WTC11 (cell line): Measurements from ENCODE around the gene TMEM82. TPM values are rescaled to one million over a fixed set of nuclear protein-coding genes. Genes with fewer than 3 reads are reported as not detected.

Experiments
- ATAC-seq: fragments of 200-7000 bp; cut with Tn5 transposase; 2 replicates; pipeline ENCODE4 v1.10.0; 2021; ENCODE audit warnings: mild to moderate bottlenecking, moderate library complexity
- CTCF ChIA-PET: fragments of 300-600 bp; sonication (Branson Sonifier 250); formaldehyde crosslinking; loops from one replicate; lab custom pipeline; 2021; ENCODE audit warnings: antibody characterized with exemption; lab: Charles Lee
- POLR2A ChIA-PET: fragments of 350-600 bp; sonication (Branson Sonifier 250); formaldehyde crosslinking; loops from one replicate; lab custom pipeline; 2021; ENCODE audit warnings: antibody characterized with exemption; lab: Charles Lee
- DNase-seq: peaks from one replicate; pipeline ENCODE4 v3.0.0; 2021; ENCODE audit warnings: low spot score
- H3K27ac Mint-ChIP-seq: 2 replicates; pipeline ENCODE4 v1.8.0; 2021; ENCODE audit warnings: mixed read lengths
- H3K27me3 Mint-ChIP-seq: 2 replicates; pipeline ENCODE4 v1.8.0; 2021; ENCODE audit warnings: low read depth, mild to moderate bottlenecking, moderate library complexity, mixed read lengths
- H3K36me3 Mint-ChIP-seq: 2 replicates; pipeline ENCODE4 v1.8.0; 2021; ENCODE audit warnings: mixed read lengths
- H3K4me1 Mint-ChIP-seq: 2 replicates; pipeline ENCODE4 v1.8.0; 2022; ENCODE audit warnings: mixed read lengths
- H3K4me3 Mint-ChIP-seq: 2 replicates; pipeline ENCODE4 v1.8.0; 2021; ENCODE audit warnings: mild to moderate bottlenecking, moderate library complexity, mixed read lengths
- H3K9me3 Mint-ChIP-seq: 2 replicates; pipeline ENCODE4 v1.8.0; 2021; ENCODE audit warnings: mixed read lengths
- AFF4 ChIP-seq: sonication (generic); formaldehyde crosslinking; IDR thresholded peaks from 2 replicates; pipeline ENCODE4 v1.8.1; 2023; ENCODE audit warnings: mild to moderate bottlenecking, missing genetic modification reagents, borderline replicate concordance
- ATF1 ChIP-seq: sonication (generic); formaldehyde crosslinking; IDR thresholded peaks from 2 replicates; pipeline ENCODE4 v1.8.1; 2023; ENCODE audit warnings: mild to moderate bottlenecking, moderate library complexity, missing genetic modification reagents
- ATF3 ChIP-seq: sonication (generic); formaldehyde crosslinking; conservative IDR thresholded peaks from 2 replicates; pipeline ENCODE4 v1.8.1; 2022; ENCODE audit warnings: mild to moderate bottlenecking, missing genetic modification reagents
- ETV6 ChIP-seq: sonication (generic); formaldehyde crosslinking; IDR thresholded peaks from 2 replicates; pipeline ENCODE4 v1.8.1; 2022; ENCODE audit warnings: mild to moderate bottlenecking, missing genetic modification reagents
- HMGA2 ChIP-seq: fragments of 250-450 bp; sonication (Bioruptor Pico); IDR thresholded peaks from 2 replicates; pipeline ENCODE4 v1.4.0; 2021; ENCODE audit warnings: mild to moderate bottlenecking, moderate library complexity
- JAZF1 ChIP-seq: fragments of 250-450 bp; sonication (Bioruptor Pico); IDR thresholded peaks from 2 replicates; pipeline ENCODE4 v1.9.0; 2021; ENCODE audit warnings: moderate library complexity, mild to moderate bottlenecking, inconsistent platforms
- NFE2L1 ChIP-seq: sonication (generic); formaldehyde crosslinking; IDR thresholded peaks from 2 replicates; pipeline ENCODE4 v1.8.1; 2023; ENCODE audit warnings: missing genetic modification reagents
- NFYB ChIP-seq: sonication (generic); formaldehyde crosslinking; conservative IDR thresholded peaks from 2 replicates; pipeline ENCODE4 v1.8.0; 2022; ENCODE audit warnings: low read depth, missing genetic modification reagents
- RORB ChIP-seq: fragments of 250-450 bp; sonication (Bioruptor Pico); IDR thresholded peaks from 2 replicates; pipeline ENCODE4 v1.9.0; 2021; ENCODE audit warnings: mild to moderate bottlenecking
- SMAD3 ChIP-seq: sonication (generic); formaldehyde crosslinking; IDR thresholded peaks from 2 replicates; pipeline ENCODE4 v1.8.0; 2022; ENCODE audit warnings: missing genetic modification reagents, mild to moderate bottlenecking, borderline replicate concordance
- ZBTB21 ChIP-seq: sonication (generic); formaldehyde crosslinking; IDR thresholded peaks from 2 replicates; pipeline ENCODE4 v1.8.1; 2023; ENCODE audit warnings: mild to moderate bottlenecking, missing genetic modification reagents, borderline replicate concordance
- ZNF317 ChIP-seq: sonication (generic); formaldehyde crosslinking; IDR thresholded peaks from 2 replicates; pipeline ENCODE4 v1.8.1; 2023; ENCODE audit warnings: low read depth, mild to moderate bottlenecking, moderate library complexity, missing genetic modification reagents, borderline replicate concordance
- ZNF423 ChIP-seq: fragments of 250-450 bp; sonication (Bioruptor Pico); IDR thresholded peaks from 2 replicates; pipeline ENCODE4 v2.1.2; 2022; ENCODE audit warnings: mild to moderate bottlenecking, moderate library complexity
- ZSCAN18 ChIP-seq: fragments of 250-450 bp; sonication (Bioruptor Pico); IDR thresholded peaks from 2 replicates; pipeline ENCODE4 v2.1.2; 2022; ENCODE audit warnings: mild to moderate bottlenecking, moderate library complexity
- total RNA-seq: library from RNA; stranded (reverse); gene quantifications from 3 replicates; pipeline ENCODE4 v1.2.3, GENCODE V29; 2021
- TF ChIP-seq, protein P1 (sequence below): sonication (generic); formaldehyde crosslinking; IDR thresholded peaks from 2 replicates; pipeline ENCODE4 v1.8.0; 2022; ENCODE audit warnings: mild to moderate bottlenecking, missing genetic modification reagents
- TF ChIP-seq, protein P2 (sequence below): sonication (generic); formaldehyde crosslinking; IDR thresholded peaks from 2 replicates; pipeline ENCODE4 v1.8.1; 2023; ENCODE audit warnings: mild to moderate bottlenecking, missing genetic modification reagents, moderate library complexity
- TF ChIP-seq, protein P3 (sequence below): fragments of 250-450 bp; sonication (Bioruptor Pico); IDR thresholded peaks from 2 replicates; pipeline ENCODE4 v1.9.0; 2021; ENCODE audit warnings: mild to moderate bottlenecking
- TF ChIP-seq, protein P4 (sequence below): sonication (generic); formaldehyde crosslinking; IDR thresholded peaks from 2 replicates; pipeline ENCODE4 v1.8.1; 2022; ENCODE audit warnings: mild to moderate bottlenecking, missing genetic modification reagents, moderate library complexity, borderline replicate concordance

Gene TMEM82
- total RNA-seq, 1 experiment from 2014 or later = 0.48 TPM

GRCh38 chr1:15709226-15709625 lies 33.1 kb upstream of the TMEM82 start:
- Mint-ChIP-seq H3K27ac (no peak overlapping the region), H3K4me1 (no peaks in the 10 kb centered on the region), H3K9me3 (no peaks in the 10 kb centered on the region), H3K4me3 (no peak overlapping the region), H3K27me3 (no peaks in the 10 kb centered on the region), H3K36me3 (no peaks in the 10 kb centered on the region)
- POLR2A ChIA-PET = no interaction called here
- ATAC-seq (no peak), DNase-seq (no peak)
- CTCF ChIA-PET = interaction anchor here (2.0 kb wide), 1 partner anchor 30 kb away, joined by 5 read pairs; no protein-coding TSS in a partner anchor
- TF ChIP-seq, protein P1, sequence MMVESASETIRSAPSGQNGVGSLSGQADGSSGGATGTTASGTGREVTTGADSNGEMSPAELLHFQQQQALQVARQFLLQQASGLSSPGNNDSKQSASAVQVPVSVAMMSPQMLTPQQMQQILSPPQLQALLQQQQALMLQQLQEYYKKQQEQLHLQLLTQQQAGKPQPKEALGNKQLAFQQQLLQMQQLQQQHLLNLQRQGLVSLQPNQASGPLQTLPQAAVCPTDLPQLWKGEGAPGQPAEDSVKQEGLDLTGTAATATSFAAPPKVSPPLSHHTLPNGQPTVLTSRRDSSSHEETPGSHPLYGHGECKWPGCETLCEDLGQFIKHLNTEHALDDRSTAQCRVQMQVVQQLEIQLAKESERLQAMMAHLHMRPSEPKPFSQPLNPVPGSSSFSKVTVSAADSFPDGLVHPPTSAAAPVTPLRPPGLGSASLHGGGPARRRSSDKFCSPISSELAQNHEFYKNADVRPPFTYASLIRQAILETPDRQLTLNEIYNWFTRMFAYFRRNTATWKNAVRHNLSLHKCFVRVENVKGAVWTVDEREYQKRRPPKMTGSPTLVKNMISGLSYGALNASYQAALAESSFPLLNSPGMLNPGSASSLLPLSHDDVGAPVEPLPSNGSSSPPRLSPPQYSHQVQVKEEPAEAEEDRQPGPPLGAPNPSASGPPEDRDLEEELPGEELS (CRISPR knock-in tag) = no peak
- TF ChIP-seq, protein P2, sequence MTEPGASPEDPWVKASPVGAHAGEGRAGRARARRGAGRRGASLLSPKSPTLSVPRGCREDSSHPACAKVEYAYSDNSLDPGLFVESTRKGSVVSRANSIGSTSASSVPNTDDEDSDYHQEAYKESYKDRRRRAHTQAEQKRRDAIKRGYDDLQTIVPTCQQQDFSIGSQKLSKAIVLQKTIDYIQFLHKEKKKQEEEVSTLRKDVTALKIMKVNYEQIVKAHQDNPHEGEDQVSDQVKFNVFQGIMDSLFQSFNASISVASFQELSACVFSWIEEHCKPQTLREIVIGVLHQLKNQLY = no peak
- no peak for TF ChIP-seq ATF1 (CRISPR knock-in tag)
- no peak for TF ChIP-seq JAZF1 (CRISPR knock-in tag)
- no peak for TF ChIP-seq SMAD3
- no peak for TF ChIP-seq ATF3 (CRISPR knock-in tag)
- no peak for TF ChIP-seq AFF4 (CRISPR knock-in tag)
- no peak for TF ChIP-seq ZNF317 (CRISPR knock-in tag)
- TF ChIP-seq ZBTB21 (CRISPR knock-in tag) = no peak
- no peak for TF ChIP-seq NFE2L1 (CRISPR knock-in tag)

DNA sequence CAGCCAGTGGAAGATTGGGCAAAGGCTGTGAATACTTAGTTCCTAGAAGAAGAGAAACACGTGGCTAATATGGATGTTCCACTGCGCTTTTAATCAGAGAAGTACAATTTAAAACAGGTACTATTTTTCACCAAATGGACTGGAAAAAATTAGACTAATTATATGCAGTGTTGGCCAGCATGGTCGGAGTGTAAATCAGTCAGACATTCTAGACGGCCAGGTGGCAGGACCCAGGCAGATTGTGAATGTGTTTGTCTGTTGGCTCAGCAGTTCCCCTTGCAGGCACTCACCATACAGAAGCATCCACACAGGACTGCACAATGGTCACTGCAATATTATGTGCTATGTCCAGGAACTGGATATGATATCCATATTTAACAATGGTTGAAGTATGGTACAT lies 30.1 kb upstream of the TMEM82 start:
- H3K27me3 Mint-ChIP-seq = no peaks in the 10 kb centered on the region
- H3K36me3 Mint-ChIP-seq = peaks cover 9% of the 10 kb centered on the region
- no peak overlapping the region for H3K27ac Mint-ChIP-seq
- ATAC-seq (no peak), DNase-seq (no peak)
- CTCF ChIA-PET = interaction anchor here (0.7 kb wide), 1 partner anchor 100 kb away, joined by 7 read pairs; no protein-coding TSS in a partner anchor
- TF ChIP-seq HMGA2 (no peak), NFYB (CRISPR knock-in tag) (no peak), ZNF423 (CRISPR knock-in tag) (no peak), ZNF317 (CRISPR knock-in tag) (no peak), ETV6 (CRISPR knock-in tag) (no peak), RORB (CRISPR knock-in tag) (no peak), ZBTB21 (CRISPR knock-in tag) (no peak), ZSCAN18 (no peak)
- TF ChIP-seq, protein P3, sequence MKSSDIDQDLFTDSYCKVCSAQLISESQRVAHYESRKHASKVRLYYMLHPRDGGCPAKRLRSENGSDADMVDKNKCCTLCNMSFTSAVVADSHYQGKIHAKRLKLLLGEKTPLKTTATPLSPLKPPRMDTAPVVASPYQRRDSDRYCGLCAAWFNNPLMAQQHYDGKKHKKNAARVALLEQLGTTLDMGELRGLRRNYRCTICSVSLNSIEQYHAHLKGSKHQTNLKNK (CRISPR knock-in tag) = no peak
- TF ChIP-seq, protein P4, sequence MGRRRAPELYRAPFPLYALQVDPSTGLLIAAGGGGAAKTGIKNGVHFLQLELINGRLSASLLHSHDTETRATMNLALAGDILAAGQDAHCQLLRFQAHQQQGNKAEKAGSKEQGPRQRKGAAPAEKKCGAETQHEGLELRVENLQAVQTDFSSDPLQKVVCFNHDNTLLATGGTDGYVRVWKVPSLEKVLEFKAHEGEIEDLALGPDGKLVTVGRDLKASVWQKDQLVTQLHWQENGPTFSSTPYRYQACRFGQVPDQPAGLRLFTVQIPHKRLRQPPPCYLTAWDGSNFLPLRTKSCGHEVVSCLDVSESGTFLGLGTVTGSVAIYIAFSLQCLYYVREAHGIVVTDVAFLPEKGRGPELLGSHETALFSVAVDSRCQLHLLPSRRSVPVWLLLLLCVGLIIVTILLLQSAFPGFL = no peak
- no peak overlapping the region for H3K4me3 Mint-ChIP-seq
- H3K9me3 Mint-ChIP-seq = no peaks in the 10 kb centered on the region
- no peaks in the 10 kb centered on the region for H3K4me1 Mint-ChIP-seq
- POLR2A ChIA-PET = no interaction called here
